NCI-H2196 treated with DMSO at 0.1 percent for 48 hours (cell line): Measurements from ENCODE around the gene CFAP20DC.
"Not testable (repeated sequence)": the region's sequence is repeated elsewhere in the genome, so short reads cannot be mapped to it uniquely, and the experiment has no call there.

Experiments
- DNase-seq: peaks from one replicate; lab custom pipeline; 2025; ENCODE audit not compliant: unreplicated experiment; lab: John Stamatoyannopoulos, UW

CFAP20DC gene

DNA sequence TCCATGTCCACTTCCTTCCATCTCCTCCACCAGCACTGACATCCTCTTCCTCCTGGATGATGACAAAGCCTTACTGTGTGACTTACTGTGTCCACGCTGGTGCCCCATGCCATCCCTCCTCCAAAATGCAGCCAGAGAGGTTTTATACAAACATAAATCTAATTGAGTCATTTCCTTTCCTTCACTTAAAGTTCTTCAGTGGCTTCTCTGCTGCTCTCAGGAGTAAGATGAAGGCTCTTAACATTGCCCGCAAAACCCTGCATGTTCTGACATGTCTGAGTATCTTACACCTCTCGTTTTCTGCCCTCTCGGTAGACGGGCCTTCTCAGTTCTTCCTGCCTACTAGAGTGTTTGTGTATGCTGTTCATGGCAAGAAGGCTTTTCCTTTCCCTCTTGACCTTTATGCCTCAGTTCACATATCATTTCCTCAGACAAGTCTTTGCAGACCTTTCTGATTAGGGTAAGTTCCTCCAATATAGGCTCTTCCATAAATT is 175.5 kb downstream of the CFAP20DC start:
- DNase-seq = no peak

DNA sequence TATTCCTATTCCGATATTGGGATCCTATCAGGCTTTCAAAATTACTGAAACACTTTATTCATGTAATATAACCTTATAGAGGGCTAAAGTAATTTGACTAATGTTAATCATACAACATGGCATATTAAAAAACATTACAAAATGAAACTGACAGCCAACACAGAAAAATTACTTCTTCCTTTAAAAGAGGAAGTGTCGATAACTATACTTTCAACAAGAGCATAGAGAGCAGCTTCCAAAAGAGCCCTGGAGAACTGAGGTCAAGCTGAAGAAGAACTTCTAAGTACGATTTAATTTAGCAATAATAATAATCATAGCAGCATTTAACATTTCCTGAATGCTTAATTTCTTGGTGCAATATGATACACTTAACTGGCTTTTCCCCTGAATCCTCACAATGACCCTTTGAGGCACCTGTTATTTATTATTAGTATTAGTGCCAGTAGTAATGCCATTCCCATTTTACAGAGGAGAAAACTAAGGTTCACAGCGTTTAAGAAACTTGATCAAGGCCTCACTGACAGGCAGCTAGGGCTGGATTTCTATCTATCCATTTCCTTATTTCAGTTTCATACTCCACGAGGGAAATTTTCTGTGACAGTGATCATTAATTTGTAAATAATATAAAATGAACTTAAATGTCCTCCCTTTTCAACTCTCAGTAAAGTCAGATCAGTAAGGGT is 181.6 kb downstream of the CFAP20DC start:
- no peak for DNase-seq

- DNase-seq = no peak
Measured at GRCh38 chr3:58867621-58868020, 182.2 kb downstream of the CFAP20DC start.

GRCh38 chr3:58866079-58866478 is 183.7 kb downstream of the CFAP20DC start:
- DNase-seq = no peak

DNA sequence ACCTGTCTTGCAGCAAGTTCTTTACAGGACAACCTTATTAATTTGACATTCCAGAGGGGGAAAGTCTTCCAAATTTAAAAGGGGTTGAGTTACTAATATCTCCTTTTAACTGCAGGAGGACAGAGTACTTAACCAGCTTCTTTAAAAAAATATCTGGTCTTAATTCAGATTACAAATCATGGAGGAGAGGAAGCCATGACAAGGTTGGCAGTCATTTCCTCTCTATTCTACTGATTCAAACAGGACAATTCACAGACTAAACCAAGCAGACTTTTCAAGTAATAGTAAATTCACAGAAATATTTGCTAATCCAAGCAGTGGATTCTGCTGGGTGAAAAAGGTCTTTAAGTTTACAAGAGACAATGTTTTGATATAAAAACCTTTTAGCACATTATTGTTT is 185.3 kb downstream of the CFAP20DC start:
- DNase-seq = no peak

DNA sequence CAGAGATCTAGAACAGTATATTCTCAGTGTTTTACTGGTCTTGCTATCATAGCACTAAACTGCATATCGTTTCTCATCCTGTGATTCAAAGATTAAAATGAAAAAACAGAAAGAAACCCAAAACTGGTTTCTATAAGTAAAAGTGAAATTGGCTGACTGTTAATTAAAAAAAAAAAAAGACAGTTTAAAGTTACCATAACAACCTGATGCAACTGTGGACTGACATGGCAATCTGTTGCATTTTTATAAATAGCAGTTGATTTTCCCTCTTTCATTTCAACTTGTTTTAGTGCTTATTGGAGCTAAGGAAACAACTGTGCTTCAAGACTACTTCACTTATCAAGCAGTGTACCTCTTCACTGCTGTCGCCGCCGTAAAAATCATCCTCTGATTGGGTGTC is 186.6 kb downstream of the CFAP20DC start:
- DNase-seq = no peak

GRCh38 chr3:58861551-58861950 is 188.3 kb downstream of the CFAP20DC start:
- DNase-seq = no peak

- no peak for DNase-seq
Measured at GRCh38 chr3:58858126-58858525, 191.7 kb downstream of the CFAP20DC start.

DNA sequence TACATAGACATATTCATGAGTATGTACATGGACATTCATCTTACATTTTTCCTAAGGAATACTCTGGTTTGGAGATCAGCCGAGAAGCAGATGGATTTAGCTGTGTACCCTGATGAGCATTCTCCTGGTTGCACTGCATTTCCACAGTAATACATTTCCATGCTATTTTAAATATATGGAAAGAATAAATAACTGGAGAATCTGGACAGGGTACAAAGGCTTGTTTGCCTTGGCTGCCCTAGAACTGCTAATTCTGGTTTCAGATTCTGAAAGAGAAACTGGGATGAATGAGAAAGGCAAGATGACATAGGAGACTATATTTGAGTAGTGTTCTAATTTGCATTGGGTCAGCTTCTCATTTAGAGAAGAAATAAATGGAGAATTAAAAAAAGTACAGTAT is 192.4 kb downstream of the CFAP20DC start:
- DNase-seq = no peak

DNA sequence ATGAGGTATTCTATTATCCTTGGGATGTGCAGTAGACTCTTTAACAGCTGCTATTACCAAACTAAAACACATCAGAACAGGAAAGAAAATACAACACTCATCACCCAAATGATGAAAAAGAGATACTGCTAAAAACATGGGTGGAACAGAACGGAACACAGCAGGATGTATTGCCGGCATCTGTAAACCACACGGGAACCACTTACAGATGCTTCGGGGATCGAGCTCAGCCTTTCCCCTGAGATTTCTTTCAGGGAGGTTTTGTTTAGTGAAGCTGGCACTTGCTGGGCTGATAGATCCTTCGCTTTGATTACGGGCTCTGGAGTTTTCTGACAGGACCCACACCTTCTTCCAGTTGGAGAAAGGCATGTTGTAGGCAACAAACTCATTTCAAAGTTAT is 201.0 kb downstream of the CFAP20DC start:
- no peak for DNase-seq

DNA sequence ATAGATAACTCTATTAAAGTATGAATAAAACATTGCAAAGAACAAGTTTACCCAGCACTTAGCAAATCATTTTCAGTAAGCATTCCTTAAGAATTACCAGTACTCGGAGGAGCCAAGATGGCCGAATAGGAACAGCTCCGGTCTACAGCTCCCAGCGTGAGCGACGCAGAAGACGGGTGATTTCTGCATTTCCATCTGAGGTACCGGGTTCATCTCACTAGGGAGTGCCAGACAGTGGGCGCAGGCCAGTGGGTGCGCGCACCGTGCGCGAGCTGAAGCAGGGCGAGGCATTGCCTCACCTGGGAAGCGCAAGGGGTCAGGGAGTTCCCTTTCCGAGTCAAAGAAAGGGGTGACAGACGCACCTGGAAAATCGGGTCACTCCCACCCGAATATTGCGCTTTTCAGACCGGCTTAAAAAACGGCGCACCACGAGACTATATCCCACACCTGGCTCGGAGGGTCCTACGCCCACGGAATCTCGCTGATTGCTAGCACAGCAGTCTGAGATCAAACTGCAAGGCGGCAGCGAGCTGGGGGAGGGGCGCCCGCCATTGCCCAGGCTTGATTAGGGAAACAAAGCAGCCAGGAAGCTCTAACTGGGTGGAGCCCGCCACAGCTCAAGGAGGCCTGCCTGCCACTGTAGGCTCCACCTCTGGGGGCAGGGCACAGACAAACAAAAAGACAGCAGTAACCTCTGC is 207.6 kb downstream of the CFAP20DC start:
- DNase-seq = not testable (repeated sequence)

- DNase-seq = no peak
Measured at GRCh38 chr3:58840949-58841348, 208.9 kb downstream of the CFAP20DC start.

GRCh38 chr3:58839964-58840363 is 209.9 kb downstream of the CFAP20DC start:
- no peak for DNase-seq

DNA sequence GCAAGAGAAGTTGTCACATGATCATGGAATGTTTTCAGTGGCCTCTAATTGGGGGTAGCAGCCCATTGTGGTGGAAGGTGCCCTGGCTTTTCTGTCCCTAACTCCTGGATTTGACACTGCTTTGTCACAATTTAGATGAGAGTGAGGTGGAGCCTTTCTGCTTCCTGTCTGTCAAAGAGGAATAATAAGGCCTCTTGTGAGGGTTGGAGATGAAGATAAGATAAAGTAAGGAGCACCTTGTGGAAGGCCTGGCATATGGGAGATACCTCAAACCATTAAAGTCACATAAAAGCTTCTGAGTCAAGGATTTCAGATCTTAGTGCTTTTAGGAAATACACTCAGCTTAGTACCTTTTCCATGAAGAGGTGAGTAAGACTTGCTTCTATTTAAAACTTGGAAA is 210.6 kb downstream of the CFAP20DC start:
- no peak for DNase-seq

- no peak for DNase-seq
Measured at GRCh38 chr3:58837856-58838255, 212.0 kb downstream of the CFAP20DC start.

GRCh38 chr3:58837141-58837843 is 212.5 kb downstream of the CFAP20DC start:
- no peak for DNase-seq

GRCh38 chr3:58835086-58835485 is 214.7 kb downstream of the CFAP20DC start:
- DNase-seq = no peak

GRCh38 chr3:58833491-58833890 is 216.3 kb downstream of the CFAP20DC start:
- no peak for DNase-seq

GRCh38 chr3:58829321-58830000 is 220.4 kb downstream of the CFAP20DC start:
- no peak for DNase-seq

GRCh38 chr3:58824777-58825176 is 225.0 kb downstream of the CFAP20DC start:
- no peak for DNase-seq

DNA sequence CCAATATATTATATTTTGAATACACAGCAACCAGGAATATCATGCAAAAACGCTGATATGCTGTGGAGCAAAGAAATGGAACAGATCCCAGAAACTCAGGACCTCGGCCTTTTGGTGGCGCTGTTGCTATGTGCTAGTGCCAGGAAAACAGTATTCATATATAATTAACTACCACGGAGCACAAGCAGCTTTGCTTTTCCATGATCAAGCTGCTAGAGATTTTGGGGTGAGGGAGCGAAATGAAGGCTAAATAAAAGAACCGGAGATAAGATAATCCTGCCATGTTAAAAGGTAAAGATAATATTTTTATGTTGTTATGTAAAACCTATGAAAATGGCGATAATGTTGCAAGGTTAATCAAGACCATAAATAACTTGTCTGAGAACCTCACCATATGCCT is 225.5 kb downstream of the CFAP20DC start:
- DNase-seq = peak; percentile 10
